GM19395 (cell line): ENCODE measurements around the gene CARF.
"Not testable (repeated sequence)": the region's sequence is repeated elsewhere in the genome, so short reads cannot be mapped to it uniquely, and the experiment has no call there.

Experiments
- ATAC-seq: cut with Tn5 transposase; IDR thresholded peaks from one replicate; pipeline ENCODE4 v1.9.1; 2021; ENCODE audit warnings: mild to moderate bottlenecking, moderate library complexity; ENCODE audit not compliant: unreplicated experiment

The CARF gene

DNA sequence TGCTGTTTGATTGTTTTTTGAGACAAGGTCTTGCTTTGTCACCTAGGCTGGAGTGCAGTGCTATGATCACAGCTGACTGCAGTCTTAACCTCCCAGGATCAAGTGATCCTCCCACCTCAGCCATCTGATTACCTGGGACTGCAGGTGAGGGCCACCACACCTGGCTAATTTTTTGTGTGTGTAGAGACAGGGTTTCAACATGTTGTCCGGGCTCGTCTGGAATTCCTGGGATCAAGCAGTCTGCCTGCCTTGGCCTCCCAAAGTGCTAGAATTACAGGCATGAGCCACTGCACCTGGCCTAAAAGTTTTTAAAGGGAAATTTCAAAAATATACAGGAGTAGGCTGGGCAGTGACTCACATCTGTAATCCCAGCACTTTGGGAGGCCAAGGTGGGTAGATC is 22.4 kb downstream of the CARF start:
- no peak for ATAC-seq

DNA sequence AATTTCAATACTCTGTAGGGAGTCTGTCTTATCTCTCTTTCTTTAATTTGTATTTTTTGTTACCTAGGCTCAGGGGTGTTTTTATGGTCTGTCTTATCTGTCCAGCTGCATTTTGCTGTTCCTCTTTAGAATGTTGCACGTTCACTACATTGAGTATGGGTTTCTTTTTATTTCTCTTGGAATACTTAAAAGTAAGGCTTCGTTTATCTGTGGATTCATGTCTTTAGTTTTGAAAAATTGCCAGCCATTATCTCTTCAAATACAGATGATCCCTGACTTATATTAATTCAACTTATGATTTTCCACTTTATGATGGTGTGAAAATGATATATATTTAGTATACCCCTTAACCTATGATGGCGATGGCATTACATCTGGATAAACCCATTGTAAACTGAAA is 26.9 kb downstream of the CARF start:
- ATAC-seq, result no peak

DNA sequence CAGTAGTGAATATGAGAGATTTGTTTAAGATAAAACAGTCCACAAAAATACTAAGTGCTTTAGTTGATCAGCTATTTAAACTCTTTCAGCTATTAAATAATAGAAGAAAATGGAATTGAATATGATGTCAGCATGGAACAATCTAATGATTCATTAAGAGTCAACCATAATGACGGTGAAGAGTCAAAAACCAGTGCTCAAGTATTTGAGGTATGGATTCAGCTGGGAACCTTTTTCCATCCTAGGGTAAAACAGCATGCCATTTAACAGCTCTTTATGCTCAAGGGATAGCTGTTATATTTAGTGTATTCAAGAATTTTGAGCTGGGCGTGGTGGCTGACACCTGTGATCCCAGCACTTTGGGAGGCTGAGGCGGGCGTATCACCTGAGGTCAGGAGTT is 29.7 kb downstream of the CARF start:
- ATAC-seq, result no peak

DNA sequence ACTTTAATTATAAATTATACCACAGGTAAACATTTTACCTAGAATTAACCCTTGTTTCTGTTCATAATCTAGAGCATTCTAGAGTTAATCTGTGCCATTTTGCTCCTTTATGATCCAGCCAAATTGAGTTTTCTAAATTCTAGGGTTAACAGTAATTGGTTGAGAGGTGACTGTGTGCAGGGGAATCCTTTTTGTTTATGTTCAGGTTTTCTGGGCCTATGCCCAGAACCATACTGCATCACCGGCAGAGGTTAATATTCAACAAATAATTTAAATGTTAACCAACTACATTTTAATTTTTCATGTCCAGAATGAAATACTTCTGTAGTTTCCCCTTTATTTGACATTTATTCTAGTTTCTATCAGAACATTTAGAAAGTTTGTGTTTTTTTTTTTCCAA is 32.3 kb downstream of the CARF start:
- no peak for ATAC-seq

DNA sequence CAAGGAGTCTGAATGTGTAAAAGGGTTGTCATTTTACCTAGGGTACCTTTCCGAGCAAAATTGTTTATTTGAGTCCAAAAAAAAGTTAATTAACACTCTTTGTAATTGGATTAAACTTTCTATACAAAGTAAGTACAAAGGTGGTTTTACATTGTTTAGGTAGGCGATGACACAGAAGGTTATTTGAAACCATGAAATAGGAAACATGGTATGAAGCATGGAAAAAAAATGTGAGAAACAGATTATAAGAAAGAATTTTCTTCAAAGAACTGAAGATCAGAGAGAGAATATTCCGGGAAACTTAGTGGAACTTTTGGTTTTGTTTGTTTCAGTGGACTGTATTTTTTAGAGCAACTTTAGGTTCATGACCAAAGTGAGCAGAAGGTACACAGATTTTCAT is 32.7 kb downstream of the CARF start:
- ATAC-seq, result no peak

DNA sequence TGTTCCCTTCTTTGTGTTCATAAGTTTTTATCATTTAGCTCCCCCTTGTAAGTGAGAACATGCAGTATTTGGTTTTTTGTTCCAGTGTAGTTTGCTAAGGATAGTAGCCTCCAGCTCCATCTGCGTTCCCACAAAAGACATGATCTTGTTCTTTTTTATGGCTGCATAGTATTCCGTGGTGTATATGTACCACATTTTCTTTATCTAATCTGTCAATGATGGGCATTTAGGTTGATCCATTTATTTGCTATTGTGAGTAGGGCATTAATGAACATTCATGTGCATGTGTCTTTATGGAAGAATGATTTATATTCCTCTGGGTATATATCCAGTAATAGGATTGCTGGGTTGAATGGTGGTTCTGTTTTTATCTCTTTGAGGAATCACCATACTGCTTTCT is 33.4 kb downstream of the CARF start:
- ATAC-seq, result no peak

DNA sequence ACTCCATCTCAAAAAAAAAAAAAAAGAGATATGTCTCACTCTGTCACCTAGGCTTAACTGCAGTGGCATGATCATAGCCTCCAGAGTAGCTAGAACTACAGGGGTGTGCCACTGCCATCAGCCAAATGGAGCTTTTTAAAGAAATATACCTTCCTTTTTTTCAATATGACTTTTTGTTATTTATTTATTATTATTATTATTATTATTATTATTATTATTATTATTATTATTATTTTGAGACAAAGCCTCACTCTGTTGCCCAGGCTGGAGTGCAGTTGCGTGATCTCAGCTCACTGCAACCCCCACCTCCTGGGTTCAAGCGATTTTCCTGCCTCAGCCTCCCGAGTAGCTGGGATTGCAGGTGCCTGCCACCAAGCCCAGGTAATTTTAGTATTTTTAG is 37.3 kb downstream of the CARF start:
- ATAC-seq, result not testable (repeated sequence)

DNA sequence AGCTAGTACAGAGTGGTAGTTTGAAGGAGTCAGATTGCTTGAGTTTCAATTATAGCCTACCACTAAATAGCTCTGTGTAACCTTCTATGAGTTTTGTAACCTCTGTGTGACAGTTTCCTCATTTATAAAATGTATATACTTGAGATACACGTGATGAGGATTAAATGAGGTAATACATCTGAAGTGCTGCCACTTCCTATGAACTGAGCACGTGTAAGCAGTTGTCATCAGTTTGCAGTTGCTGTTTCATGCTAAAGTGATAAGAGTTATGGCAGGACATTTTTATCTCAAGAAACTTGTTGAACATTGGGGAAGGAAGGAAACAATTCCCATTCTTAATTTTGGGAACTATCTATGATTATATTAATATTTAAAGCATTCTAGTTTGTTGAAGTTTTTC is 38.5 kb downstream of the CARF start:
- ATAC-seq, result no peak

DNA sequence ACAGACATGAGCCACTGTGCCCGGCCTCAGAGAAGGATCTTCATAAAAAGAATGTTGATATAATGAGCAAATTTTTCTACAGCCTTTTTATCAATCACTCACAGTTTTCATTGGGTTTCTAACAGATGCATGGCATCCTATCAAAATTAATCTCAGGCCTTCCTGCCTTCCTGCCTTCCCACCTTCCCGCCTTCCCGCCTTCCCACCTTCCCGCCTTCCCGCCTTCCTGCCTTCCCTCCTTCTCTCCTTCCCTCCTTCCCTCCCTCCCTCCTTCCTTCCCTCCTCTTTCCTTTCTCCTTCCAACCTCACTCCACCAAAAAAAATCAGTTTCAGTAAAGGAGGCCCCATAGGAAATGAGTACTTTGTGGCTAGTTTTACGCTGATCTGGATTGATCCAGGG is 48.4 kb downstream of the CARF start:
- ATAC-seq, result no peak

DNA sequence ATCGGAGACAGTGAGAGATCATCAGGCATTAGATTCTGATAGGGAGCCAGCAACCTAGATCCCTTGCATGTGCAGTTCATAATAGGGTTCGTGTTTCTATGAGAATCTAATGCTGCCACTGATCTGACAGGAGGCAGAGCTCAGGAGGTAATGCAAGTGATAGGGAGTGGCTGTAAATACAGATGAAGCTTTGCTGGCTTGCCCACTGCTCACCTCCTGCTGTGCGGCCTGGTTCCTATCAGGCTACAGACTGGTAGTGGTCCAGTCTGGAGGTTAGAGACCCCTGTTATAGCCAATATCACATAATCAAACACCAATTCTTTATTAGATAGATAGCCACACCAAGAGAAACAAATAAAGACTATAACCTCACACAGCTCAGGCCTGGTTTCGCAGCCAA is 51.6 kb downstream of the CARF start:
- ATAC-seq, result no peak

DNA sequence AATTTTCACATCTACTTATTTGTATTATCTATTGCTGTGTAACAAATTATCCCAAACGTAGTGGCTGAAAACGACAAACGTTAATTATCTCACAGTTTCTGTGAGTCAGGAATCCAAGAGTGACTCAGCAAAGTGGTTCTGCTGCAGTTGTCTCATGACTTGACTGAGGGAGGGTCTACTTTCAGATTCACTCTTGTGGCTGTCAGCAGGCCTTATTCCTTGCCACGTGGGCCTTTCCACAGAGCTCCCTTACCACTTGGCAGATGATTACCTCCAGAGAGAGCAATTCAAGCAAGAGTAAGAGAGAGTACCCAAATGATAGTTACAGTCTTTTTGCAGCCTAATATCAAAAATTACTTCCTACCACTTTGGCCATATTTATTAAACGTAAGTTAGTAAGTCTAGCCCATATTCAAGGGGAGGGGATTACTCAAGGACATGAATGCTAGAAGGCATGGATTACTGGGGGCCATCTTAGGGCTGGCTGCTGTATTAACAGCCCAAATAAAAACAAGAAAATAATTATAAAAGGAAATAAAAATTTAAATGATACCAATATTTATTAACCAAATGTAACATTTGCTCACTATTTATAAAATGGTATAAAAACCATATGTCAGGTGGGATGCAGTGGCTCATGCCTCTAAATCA is 53.9 kb downstream of the CARF start:
- peak; percentile 85 for ATAC-seq

DNA sequence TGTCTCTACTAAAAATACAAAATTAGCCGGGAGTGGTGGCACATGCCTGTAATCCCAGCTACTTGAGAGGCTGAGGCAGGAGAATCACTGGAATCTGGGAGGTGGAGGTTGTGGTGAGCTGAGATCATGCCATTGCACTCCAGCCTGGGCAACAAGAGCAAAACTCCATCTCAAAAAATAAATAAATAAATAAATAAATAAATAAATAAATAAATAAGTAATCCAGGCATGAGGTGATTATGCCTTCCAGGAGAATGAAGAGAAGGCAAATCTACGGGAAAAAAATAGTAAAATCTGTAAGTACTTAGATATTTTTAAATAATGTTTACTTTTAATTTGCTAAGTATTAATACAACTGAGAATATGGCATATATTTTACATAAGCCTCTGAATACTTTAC is 57.3 kb downstream of the CARF start:
- ATAC-seq, result not testable (repeated sequence)

DNA sequence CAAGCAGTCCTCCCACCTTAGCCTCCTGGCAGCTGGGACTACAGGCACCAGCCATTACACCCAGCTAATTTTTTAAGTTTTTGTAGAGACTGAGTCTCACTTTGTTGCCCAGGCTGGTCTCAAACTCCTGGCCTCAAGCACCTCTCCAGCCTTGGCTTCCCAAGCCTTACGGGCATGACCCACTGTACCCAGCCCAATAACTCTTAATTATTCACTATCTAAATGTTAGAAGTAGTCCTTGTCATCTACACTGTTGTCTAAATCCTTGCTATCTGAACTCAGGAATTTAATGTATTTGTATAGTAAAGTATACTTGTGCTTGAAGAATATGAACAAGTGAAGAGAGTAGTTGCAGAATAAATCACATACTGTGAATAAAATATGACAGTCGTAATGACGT is 64.7 kb downstream of the CARF start:
- ATAC-seq, result no peak

DNA sequence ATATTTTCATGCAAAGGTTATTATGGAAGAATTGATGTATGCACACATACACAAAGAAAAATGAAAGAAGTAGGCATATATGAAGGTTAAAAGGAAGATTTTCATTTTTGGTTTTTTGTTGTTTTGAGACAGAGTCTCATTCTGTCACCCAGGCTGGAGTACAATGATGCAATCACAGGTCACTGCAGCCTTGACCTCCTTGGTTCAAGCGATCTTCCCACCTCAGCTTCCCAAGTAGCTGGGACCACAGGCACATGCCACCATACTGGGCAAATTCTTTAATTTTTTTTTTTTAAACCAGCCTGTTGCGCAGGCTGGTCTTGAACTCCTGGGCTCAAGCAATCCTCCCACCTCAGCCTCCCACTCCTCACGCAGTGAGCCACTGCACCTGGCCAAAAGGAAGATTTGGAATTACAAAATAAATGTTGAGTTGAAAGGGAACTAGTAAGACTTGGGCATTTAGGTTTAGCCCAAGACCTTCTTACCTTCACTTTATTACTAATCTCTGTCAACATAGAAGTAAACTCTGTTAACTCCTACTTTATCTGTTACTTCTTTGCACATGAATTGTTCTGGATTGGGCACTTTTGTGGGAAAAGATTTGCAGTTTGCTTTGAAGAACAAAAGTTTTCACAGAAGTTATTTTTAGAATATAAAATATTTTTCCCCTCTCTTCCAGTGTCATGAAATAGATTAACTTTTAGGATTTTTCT is 70.9 kb downstream of the CARF start:
- ATAC-seq, result no peak

DNA sequence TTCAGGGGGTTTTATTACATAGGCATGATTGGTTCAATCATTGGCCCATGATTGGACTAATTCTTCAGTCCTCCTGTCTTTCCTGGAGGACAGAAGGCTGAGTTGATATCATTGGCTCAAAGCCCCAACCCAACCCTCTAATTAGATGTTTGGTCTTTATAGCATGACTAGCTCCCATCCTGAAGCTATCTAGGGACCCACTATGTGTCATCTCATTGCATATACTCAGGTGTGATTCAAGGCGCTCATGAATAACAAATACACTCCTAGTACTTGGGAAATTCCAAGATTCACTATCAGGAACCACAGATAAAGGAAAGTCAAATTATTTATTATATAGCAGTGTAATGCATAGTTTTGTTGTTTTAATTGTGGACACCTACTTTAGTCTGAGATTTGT is 77.7 kb downstream of the CARF start:
- ATAC-seq, result no peak

DNA sequence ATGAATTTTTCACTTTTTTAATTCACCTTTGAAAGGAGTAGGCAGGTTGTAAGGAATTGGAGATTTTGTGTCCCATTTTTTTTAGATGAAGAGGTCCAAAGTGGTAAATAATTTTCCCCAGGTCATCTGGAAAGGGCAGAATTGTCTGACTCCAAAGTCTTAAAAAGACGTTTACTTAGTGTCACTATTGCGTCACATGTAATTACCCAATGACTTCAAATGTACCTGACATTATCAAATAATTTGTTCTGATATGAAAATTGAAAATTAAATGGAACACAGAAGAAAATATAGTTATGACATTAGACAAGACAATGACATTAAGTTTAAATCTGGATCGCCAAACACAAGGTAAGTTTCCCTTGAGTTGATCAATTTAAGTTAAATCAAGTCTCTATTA is 78.4 kb downstream of the CARF start:
- ATAC-seq, result no peak

DNA sequence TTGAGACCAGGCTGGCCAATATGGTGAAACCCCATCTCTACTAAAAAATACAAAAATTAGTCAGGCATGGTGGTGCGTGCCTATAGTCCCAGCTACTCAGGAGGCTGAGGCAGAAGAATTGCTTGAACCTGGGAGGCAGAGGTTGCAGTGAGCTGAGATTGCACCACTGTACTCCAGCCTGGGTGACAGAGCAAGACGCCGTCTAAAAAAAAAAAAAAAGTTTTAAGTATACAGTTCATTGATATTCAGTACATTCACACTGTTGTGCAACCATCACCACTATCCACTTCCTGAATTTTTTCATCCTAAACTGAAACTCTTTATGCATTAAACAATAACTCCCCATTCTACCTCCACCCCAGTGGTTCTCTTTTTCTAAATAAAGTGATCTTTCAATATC is 85.0 kb downstream of the CARF start:
- not testable (repeated sequence) for ATAC-seq

DNA sequence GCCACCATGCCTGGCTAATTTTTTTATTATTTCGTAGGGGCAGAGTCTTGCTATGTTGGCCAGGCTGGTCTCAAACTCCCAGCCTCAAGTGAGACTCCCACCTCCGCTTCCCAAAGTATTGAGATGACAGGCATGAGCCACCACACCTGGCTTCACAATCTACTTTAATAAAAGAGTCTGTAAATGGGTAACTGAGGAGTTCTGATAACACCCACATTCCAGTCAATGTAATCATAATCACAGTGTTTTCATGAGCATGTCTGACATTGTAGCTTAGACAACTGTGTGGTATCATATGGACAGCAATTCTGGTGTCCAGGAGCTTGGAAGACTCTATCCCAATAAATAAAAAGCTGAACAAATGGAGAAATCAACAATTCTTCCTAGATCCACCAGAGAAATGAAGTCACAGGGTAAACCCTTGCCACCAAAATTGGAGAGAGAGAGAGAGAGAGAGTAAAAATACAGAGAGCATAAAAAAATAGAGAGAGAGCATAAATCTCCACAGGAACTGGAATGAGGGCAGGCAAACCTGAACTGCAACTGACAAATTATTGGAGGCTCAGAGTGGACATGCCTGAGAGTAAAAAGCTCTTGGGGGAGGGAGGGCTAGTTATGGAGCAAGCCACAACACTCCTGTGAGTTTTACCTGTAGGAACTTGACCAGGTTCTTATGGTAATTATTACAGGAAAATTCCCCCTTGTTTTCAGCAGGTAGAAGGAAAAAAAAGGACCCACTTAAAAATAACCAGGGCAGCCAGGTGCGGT is 90.2 kb downstream of the CARF start:
- ATAC-seq, result no peak

DNA sequence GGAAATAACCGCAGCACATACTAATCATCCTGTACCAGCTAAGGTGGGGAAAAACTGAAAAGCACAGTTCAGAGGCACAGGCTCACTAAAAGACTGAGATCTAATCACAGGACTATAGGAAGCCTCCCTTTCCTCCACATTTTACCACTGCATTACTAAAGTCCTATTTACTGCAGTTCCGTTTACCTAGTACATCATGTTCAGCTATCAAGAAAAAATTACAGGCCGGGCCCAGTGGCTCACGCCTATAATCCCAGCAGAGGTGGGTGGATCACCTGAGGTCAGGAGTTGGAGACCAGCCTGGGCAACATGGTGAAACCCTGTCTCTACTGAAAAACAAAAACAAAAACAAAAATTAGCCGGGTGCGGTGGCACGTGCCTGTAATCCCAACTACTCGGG is 91.6 kb downstream of the CARF start:
- no peak for ATAC-seq

DNA sequence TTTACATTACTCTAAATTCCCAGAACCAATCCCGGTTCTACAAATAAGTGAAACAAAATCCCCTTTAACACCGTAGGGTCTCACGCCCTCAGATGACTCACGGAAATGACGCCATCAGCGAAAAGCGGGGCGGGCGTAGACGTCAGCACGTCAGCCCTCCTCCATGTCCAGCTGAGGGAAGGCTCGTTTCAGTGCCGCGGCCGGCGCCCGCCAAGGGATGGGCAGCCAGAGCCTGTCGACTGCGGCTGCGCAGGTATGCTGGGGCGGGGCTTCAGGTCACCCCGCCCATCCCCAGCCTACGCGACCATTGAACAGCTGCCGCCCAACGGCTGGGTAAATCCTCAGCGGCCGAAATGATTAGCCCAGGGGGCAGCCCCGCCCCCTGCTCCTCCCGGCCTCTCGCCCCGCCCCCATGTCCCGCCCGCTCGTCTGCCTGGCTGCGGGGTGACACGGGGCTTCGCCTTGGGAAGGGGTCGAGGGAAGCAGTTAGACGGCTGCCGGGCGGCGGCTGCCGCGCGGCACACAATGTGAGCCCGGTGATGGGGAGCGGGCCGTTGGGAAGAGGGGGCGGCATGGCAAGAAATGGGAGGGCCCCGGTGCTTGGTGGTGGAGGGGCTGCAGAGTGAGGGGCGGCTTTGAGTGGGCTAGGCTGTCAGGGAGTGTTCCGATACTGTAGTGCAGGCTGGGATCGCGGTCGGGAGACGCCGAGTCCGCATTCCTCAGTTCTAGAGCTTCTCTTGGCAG is 102.6 kb downstream of the CARF start, which contains the start of gene NBEAL1:
NBEAL1 (plus strand) TSS at position 420 of the 744 bp plus-strand sequence. CDS start 1,510 bp downstream, outside the sequence.
- ATAC-seq, result peak; percentile 96

DNA sequence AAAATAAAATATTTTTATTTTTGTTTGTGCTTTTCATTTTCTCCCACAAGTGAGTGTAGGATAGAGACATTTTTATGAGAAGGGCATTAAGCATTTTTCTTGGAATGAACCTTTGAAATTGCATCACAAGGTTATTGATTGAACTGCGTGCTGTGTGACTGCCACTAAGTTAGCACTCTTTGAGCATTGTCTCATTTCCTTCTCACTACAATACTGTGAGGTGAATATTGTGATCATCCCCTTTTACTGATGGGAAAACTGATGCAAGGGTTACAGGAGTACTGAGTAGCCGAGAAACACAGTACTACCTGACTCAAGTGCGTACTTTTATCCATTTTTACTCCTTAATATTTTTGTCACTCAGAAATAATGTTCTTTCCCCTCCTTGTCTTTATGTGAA is 104.6 kb downstream of the CARF start:
- no peak for ATAC-seq
